NB4 (cell line): ENCODE measurements around the gene NECAB2.

Experiments used
- MYC ChIP-seq: IDR thresholded peaks from 2 replicates; pipeline ENCODE4 v1.6.1; 2011; ENCODE audit warnings: low read depth, low read length
- POLR2A ChIP-seq: IDR thresholded peaks from 2 replicates; pipeline ENCODE4 v1.6.1; 2011; ENCODE audit warnings: mild to moderate bottlenecking; ENCODE audit not compliant: insufficient read length; ENCODE audit errors: extremely low read depth
- TF ChIP-seq, protein P1 (sequence below): IDR thresholded peaks from one replicate; pipeline ENCODE4 v1.5.1; 2012; ENCODE audit warnings: low read depth, low read length
- TF ChIP-seq, protein P2 (sequence below): IDR thresholded peaks from 2 replicates; pipeline ENCODE4 v1.6.1; 2011; ENCODE audit warnings: low read depth, low read length

DNA sequence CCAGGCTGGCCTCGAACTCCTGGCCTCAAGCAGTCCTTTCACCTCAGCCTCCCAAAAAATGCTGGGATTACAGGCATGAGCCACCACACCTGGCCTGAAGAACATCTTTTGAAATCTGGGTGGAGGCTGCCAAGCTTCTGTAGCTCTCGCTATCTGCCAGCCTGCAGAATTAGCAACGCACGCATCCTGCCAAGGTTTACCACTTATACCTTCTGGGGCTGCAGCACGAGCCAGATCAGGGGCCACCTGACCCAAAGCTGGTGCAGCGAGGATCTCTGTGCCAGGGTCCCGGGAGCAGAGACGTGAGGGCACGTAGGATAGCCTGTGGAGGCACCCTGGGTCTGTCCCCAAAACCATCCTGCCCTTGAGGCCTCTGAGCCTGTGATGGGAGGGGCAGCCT is 52.3 kb downstream of the NECAB2 start:
- TF ChIP-seq, protein P1, sequence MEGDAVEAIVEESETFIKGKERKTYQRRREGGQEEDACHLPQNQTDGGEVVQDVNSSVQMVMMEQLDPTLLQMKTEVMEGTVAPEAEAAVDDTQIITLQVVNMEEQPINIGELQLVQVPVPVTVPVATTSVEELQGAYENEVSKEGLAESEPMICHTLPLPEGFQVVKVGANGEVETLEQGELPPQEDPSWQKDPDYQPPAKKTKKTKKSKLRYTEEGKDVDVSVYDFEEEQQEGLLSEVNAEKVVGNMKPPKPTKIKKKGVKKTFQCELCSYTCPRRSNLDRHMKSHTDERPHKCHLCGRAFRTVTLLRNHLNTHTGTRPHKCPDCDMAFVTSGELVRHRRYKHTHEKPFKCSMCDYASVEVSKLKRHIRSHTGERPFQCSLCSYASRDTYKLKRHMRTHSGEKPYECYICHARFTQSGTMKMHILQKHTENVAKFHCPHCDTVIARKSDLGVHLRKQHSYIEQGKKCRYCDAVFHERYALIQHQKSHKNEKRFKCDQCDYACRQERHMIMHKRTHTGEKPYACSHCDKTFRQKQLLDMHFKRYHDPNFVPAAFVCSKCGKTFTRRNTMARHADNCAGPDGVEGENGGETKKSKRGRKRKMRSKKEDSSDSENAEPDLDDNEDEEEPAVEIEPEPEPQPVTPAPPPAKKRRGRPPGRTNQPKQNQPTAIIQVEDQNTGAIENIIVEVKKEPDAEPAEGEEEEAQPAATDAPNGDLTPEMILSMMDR, result no peak
- TF ChIP-seq POLR2A, result no peak
- TF ChIP-seq MYC, result no peak
- TF ChIP-seq, protein P2, sequence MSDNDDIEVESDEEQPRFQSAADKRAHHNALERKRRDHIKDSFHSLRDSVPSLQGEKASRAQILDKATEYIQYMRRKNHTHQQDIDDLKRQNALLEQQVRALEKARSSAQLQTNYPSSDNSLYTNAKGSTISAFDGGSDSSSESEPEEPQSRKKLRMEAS, result no peak
